HPDE6-E6E7 (cell line): ENCODE data around the gene ACBD5.

Experiments used
- DNase-seq: peaks from one replicate; pipeline ENCODE4 v3.0.0; 2011; ENCODE audit warnings: missing footprints; ENCODE audit errors: extremely low spot score

ACBD5 gene

GRCh38 chr10:27152687-27153086, 87.9 kb downstream of the ACBD5 start:
- no peak for DNase-seq

- no peak for DNase-seq
Measured at GRCh38 chr10:27150261-27150660, 90.3 kb downstream of the ACBD5 start.

- no peak for DNase-seq
Measured at GRCh38 chr10:27147701-27148100, 92.9 kb downstream of the ACBD5 start.

DNA sequence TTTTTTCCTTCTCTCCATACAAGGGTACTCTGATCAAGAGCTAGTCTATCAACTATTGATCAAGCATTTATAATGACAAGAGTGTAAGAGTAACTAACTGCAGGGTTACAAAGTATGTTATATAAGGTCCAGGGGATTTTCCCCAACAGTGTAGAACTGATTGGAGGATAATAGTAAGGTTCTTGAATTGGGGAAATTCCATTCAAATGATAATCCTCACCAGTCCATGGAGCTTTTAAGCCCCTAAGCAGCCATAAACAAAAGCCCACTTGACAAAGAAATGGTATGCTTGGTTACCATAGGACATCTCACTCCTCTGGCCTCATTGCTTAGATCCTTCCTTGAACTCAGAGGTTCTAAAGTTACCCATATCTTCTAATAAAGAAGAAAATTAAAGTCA, 94.7 kb downstream of the ACBD5 start:
- DNase-seq = no peak
